Effector CD8-positive, alpha-beta T cell (primary cell): Measurements from ENCODE around the gene ZNF778.

Source experiments
- DNase-seq: peaks from one replicate; lab custom pipeline; 2025; lab: John Stamatoyannopoulos, UW
- total RNA-seq, 4 experiments: gene quantifications; one replicate each; lab custom pipeline; 2026; lab: John Stamatoyannopoulos, UW

Gene ZNF778
- 29.6 to 52.9 (median 36.7) reads per million in 4 experiments for total RNA-seq

DNA sequence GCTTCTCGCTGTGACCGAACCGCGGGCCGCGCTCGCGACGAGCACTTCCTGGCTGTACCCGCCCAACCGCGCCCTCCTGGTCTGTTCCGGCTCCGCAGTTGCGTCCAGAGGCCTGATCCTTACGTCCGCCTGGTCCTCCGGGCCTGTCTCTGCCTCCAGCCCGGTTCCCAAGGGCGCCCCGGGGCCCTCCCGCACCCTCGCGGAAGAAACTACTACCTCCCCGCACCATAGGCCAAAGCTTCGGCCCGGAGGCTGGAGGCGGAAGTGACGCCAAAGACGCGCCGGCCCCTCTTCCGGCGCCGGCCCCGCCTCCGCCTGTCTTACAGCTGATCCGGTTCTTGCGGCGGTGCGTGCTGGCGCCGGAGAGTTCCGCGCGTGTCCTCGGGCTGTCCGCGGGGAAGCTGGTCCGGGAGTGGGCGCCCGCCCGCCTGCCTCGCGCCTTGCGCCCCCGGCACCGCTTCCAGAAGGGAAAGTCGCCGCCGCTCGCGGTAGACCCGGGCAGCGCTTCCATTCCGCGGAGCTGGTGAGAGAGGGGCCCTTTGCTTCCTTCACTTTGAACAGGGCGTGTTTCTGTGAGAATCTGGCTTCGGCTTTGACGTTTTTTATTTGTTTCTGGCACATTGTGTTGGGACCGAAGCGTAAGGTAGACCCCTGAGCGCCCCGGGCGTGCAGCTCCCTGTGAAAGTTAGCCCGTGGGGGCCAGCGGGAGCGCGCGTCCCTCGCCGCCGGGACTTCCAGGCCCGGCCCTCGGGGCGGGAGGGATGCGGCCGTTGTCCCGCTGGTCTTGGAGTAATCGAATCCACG lies at the start of gene ZNF778:
Gene ZNF778 (plus strand): TSS at position 316 of the 804 bp plus-strand sequence. CDS start 3,425 bp downstream, outside the sequence.
- DNase-seq = peak; percentile 55

DNA sequence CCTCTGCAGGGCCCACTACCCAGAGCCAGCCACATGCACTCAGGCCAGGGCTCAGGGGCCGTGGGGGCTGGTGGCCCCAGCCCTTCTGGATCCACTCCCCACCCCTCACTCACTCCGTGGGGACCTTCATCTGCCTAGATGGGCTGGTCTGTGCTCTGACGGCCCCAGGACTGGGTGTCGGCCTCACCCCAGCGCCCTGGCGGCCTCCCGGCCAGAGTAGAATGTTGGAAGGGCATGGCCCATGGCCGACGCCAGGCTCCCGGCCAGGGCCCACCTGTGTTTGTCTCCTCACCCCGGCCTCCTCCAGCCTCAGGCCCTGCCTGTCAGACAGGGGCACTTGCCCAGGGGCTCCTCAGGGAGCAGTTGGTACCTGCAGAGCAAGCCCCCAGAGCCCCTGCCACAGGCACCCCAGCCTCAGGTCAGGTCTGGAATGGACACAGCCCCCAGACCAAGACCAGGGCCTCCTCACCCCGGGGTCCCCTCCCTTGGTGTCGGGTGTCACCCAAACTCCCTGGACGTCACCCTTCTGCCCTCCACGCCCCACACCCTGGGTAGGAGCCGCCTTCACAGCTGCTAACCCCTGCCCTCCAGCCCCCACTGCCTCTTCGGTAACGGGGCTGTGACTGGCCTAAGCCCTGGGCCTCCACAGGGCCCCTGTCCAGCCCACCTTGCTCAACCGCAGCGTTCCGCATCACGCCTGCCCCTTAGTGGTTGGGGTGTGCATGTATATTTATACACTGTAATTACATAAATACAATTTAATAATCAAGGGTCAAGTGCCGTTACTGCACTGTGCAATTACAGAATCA lies 48.9 kb upstream of the ZNF778 start:
- DNase-seq = no peak

- DNase-seq = no peak
Observed at GRCh38 chr16:89169778-89170177, 47.7 kb upstream of the ZNF778 start.

- DNase-seq = no peak
Observed at GRCh38 chr16:89170346-89171215, 46.9 kb upstream of the ZNF778 start.

- peak; percentile 93 for DNase-seq
Observed at GRCh38 chr16:89171216-89172170, 46.0 kb upstream of the ZNF778 start, which contains the start of gene CDH15. TSS of gene CDH15 (plus strand) at chr16:89171748. CDS start at chr16:89171832, 84 bp downstream.

GRCh38 chr16:89172171-89172527 lies 45.4 kb upstream of the ZNF778 start:
- no peak for DNase-seq

GRCh38 chr16:89172528-89173173 lies 44.9 kb upstream of the ZNF778 start:
- DNase-seq = no peak

- no peak for DNase-seq
Observed at GRCh38 chr16:89173174-89173921, 44.2 kb upstream of the ZNF778 start.

GRCh38 chr16:89174055-89174827 lies 43.3 kb upstream of the ZNF778 start:
- no peak for DNase-seq

DNA sequence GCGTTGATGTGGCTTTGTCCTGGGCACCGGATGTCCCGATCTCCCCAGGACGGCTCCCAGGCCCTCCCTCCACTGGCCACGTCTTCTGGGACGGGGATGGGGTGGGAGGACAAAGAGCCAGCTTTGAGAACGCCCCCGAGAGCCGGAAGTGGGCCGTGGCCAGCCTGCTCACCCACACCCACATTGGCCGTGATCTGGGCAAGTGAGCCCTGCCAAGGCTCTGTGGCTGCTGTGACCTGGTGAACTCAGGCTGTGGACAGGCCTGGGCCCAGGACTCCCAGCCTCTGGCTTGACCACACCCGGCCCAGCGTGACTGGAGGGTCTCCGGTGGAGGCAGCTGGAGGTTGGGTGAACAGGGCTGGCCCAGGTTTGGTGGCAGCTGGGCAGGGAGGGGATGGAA lies 42.6 kb upstream of the ZNF778 start:
- no peak for DNase-seq

GRCh38 chr16:89175280-89176146 lies 42.0 kb upstream of the ZNF778 start:
- no peak for DNase-seq

DNA sequence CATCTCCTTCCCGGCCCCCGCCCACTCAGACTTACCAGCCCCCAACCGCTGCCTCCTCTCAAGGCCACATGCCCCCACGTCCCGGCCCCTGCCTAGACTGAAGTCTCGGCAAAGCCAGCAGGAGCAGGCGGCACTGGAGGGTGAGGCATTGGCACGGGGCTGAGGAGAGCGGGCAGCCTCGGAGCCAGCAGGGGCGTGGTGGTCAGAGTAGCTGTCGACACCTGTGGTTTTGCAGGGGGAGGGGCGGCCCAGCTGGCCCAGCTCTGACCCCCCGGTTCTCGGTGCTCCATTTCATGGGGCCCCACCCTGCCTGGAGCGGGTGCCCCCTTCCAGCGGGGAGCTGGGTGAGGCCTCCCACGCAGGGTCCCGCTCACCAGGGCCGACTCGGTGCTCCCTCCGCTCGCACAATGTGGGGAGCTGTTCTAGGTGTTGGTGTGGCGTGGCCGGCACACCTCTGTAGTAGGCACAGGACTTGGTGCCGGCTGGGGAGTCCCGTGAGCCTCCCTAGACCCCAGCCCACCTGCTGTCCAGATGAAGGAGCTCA lies 41.3 kb upstream of the ZNF778 start:
- no peak for DNase-seq

- DNase-seq = no peak
Observed at GRCh38 chr16:89176717-89177116, 40.8 kb upstream of the ZNF778 start.

DNA sequence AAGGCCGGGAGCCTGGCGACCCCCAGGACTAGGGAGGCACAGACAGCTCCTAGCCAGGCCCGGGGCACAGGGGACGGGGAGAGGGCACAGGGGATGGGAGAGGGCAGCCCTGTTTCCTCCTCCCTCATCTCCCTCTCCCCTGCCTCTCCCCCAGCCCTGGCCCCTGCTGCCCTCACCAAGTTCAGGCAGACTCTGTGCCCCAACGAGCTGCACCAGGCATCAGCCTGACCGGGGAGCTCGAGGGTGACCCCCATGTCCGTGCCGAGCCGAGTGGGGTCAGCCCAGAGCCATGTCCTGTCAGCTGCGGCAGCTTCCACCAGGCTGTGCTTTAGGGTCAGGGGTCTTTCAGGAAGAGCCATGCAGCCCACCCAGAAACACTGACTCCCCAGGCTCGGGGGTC lies 40.0 kb upstream of the ZNF778 start:
- no peak for DNase-seq

DNA sequence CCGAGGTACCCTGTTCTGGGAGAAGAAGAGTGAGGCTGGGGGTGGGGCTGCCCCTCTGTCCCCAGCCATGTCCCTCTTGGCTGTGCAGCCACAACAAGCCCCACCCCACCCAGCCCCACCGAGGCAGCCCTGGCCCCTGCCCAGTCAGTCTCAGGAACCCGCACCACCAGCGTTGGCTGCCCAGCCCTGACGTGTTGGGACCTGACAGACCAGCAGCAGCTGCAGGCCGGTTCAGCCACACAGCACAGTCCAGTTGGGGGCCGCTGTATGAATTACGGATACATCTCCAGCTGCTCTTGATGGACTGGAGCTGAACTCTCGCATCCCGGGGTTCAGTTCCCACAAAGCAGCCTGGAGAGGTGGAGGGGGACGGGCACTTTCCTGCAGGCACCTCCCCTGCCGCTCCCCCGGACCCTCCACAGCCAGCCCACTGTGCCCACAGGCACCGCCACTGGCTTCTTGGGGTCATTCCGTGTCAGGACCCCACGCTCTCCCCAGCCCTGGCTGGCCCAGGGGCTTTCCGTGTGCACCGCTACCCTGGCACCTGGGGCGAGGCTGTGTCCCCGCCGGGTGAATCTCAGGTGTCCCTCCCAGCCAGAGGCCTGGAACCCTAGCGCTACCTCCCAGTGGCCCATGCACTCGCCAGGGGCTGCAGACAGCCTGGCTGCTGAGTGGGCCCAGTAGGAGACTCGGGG lies 38.9 kb upstream of the ZNF778 start:
- no peak for DNase-seq

GRCh38 chr16:89179148-89179484 lies 38.4 kb upstream of the ZNF778 start:
- no peak for DNase-seq
